Astrocyte of the cerebellum (primary cell): Measurements from ENCODE around the gene EPM2A.

ENCODE experiments used
- DNase-seq: peaks from one replicate; pipeline ENCODE4 v3.0.0-alpha.2; 2011; ENCODE audit warnings: low read depth
- H3K4me3 ChIP-seq: 2 replicates; pipeline ENCODE4 v1.5.1; 2011; ENCODE audit warnings: mild to moderate bottlenecking, low read depth, low read length, moderate library complexity
- in situ Hi-C: cut with HindIII; loops from 2 replicates; pipeline ENCODE4 v1.10.0; 2017; ENCODE audit warnings: low sequenced_read_pairs
- TF ChIP-seq, protein P1 (sequence below): IDR thresholded peaks from 2 replicates; pipeline ENCODE4 v1.5.1; 2012; ENCODE audit warnings: low read length, low read depth, moderate library complexity, mild to moderate bottlenecking; ENCODE audit errors: missing control alignments

The EPM2A gene

GRCh38 chr6:145735356-145736165 lies at the start of gene EPM2A:
TSS of gene EPM2A (minus strand) at chr6:145735520. CDS start at chr6:145735498, 22 bp downstream.
- peak within 1 kb of the TSS; percentile 68 for H3K4me3 ChIP-seq
- peak; percentile 44 for DNase-seq
- TF ChIP-seq, protein P1, sequence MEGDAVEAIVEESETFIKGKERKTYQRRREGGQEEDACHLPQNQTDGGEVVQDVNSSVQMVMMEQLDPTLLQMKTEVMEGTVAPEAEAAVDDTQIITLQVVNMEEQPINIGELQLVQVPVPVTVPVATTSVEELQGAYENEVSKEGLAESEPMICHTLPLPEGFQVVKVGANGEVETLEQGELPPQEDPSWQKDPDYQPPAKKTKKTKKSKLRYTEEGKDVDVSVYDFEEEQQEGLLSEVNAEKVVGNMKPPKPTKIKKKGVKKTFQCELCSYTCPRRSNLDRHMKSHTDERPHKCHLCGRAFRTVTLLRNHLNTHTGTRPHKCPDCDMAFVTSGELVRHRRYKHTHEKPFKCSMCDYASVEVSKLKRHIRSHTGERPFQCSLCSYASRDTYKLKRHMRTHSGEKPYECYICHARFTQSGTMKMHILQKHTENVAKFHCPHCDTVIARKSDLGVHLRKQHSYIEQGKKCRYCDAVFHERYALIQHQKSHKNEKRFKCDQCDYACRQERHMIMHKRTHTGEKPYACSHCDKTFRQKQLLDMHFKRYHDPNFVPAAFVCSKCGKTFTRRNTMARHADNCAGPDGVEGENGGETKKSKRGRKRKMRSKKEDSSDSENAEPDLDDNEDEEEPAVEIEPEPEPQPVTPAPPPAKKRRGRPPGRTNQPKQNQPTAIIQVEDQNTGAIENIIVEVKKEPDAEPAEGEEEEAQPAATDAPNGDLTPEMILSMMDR: no peak
- in situ Hi-C loops: no loop called here

DNA sequence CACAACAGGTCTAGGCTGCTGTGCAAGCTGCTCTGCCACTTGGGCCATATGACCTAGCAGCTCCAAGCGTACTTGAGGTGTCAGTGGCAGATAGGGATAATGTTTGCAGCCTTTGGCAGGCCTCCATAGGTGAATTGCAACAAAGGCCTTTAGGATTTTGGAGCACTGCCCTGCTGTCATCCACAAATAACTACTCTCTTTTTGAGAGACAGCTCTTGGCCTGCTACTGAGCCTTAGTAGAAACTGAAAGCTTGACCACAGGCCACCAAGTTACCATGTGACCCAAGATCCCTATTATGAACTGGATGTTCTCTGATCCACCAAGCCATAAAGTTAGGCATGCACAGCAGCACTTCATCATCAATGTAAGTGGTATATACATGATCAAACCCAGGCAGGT lies 49.4 kb upstream of the EPM2A start:
- in situ Hi-C loops: no loop called here
- TF ChIP-seq, protein P1: no peak
- H3K4me3 ChIP-seq: no peak overlapping the region
- DNase-seq: no peak

- no peak for DNase-seq
- H3K4me3 ChIP-seq: no peak overlapping the region
- TF ChIP-seq, protein P1: no peak
- in situ Hi-C loops: no loop called here
Observed at GRCh38 chr6:145783796-145784195, 48.5 kb upstream of the EPM2A start.

DNA sequence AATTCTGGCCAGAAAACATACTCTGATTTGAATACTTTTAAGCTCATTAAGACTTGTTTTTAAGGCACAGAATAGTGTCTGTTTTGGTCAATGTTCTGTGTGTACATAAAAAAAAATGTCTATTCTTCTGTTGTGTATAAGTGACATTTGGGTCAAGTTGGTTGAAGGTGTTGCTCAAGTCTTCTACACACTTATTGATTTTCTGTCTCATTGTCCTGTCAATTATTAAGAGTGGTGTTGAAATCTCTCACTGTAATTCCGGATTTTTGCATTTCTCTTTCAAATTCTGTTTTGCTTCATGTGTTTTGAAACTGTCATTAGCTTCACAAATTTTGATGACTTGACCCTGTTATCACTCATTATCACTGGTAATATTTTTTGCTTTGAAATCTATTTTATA lies 37.5 kb upstream of the EPM2A start:
- TF ChIP-seq, protein P1: no peak

DNA sequence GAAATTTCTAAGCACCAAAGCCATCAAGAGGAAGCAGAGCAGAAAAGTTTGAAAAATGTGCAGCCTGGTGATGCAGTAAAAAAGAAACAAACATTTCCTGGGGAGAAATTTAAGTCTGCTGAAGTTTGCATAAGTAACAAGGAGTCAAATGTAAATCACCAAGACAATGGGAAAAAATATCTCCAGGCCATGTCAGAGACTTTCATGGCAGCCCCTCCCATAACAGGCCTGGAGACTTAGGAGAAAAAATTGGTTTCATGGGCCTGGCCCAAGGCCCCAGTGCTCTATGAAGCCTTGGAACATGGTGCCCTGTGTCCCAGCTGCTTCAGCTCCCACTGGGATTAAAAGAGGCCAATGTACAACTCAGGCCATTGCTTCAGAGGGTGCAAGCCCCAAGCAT lies 30.1 kb upstream of the EPM2A start:
- DNase-seq: no peak
- no peak overlapping the region for H3K4me3 ChIP-seq
- TF ChIP-seq, protein P1: no peak
- in situ Hi-C loops: no loop called here

More for the DNA sequence above, 37.5 kb upstream of the EPM2A start:
- H3K4me3 ChIP-seq: no peak overlapping the region
- no peak for DNase-seq
- in situ Hi-C loops: no loop called here

DNA sequence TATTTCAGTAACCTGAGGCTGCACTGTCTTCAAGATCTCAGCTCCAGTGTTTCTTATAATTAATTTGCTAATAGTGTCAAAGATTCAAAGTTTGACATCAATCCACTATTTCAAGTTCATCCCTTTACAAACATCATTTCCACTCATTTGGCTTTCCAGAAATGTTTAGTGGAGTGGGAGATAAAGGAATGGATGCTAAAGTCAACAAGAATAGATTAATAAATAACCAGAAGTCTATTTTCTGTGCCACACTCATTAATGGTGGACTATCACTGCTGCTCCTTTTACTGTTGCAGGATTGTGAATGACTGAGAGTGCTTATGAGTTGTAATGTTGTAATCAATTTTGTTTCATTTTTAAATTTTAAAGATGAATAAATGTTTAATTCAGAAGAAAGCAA lies 28.4 kb upstream of the EPM2A start:
- DNase-seq: no peak
- in situ Hi-C loops: no loop called here
- TF ChIP-seq, protein P1: no peak
- no peak overlapping the region for H3K4me3 ChIP-seq
